Left ventricle myocardium inferior (tissue), 1 donor: ENCODE data around the gene MRPL41. TPM values are rescaled to one million over a fixed set of nuclear protein-coding genes. Genes with fewer than 3 reads are reported as not detected.

Experiments
- DNase-seq: peaks from one replicate; pipeline ENCODE4 v3.0.0-alpha.2; 2020
- H3K27ac ChIP-seq: fragments of 200-600 bp; replicated peaks from 2 replicates; pipeline ENCODE4 v1.8.0; 2021
- H3K27me3 ChIP-seq: fragments of 200-600 bp; 2 replicates; pipeline ENCODE4 v1.8.0; 2021; ENCODE audit warnings: low read depth
- H3K36me3 ChIP-seq: fragments of 200-600 bp; 2 replicates; pipeline ENCODE4 v1.8.0; 2021
- H3K4me1 ChIP-seq: fragments of 200-600 bp; 2 replicates; pipeline ENCODE4 v1.8.0; 2021
- H3K4me3 ChIP-seq: fragments of 200-600 bp; 2 replicates; pipeline ENCODE4 v1.8.0; 2021; ENCODE audit warnings: mild to moderate bottlenecking, moderate library complexity
- H3K9me3 ChIP-seq: fragments of 200-600 bp; replicated peaks from 2 replicates; pipeline ENCODE4 v1.8.0; 2021
- intact Hi-C: fragments of 100-400 bp; cut with micrococcal nuclease; formaldehyde crosslinking; loops from one replicate; pipeline ENCODE4 v1.11.0; 2022
- long read RNA-seq: library from polyadenylated mRNA; unstranded; transcript quantifications from one replicate; pipeline ENCODE4 v2.0.0, GENCODE V29; 2021
- total RNA-seq: library from RNA; stranded (reverse); fragmentation: NEBNext Ultra II Directional; extraction: Animal tissue kit (Norgen Biotek cat#: 25700); gene quantifications from one replicate; pipeline ENCODE4 v1.2.1, GENCODE V29; 2021
- TF ChIP-seq, protein P1 (sequence below): fragments of 200-600 bp; IDR thresholded peaks from 2 replicates; pipeline ENCODE4 v1.8.0; 2021; ENCODE audit warnings: antibody characterized with exemption, mild to moderate bottlenecking, borderline replicate concordance
- donor health status: DM: no; HTN: yes; CAD: no; lungs with severe emphysema.

MRPL41 gene
- total RNA-seq: 233 TPM
- long read RNA-seq, transcript MRPL41-201 (2 exons, 1,262 nt): major isoform, 401 of 415 reads
- long read RNA-seq, partial matches to known transcripts: 14 of 415 reads
- long read RNA-seq, other reads (novel, unspliced or antisense): 0 of 415 reads

DNA sequence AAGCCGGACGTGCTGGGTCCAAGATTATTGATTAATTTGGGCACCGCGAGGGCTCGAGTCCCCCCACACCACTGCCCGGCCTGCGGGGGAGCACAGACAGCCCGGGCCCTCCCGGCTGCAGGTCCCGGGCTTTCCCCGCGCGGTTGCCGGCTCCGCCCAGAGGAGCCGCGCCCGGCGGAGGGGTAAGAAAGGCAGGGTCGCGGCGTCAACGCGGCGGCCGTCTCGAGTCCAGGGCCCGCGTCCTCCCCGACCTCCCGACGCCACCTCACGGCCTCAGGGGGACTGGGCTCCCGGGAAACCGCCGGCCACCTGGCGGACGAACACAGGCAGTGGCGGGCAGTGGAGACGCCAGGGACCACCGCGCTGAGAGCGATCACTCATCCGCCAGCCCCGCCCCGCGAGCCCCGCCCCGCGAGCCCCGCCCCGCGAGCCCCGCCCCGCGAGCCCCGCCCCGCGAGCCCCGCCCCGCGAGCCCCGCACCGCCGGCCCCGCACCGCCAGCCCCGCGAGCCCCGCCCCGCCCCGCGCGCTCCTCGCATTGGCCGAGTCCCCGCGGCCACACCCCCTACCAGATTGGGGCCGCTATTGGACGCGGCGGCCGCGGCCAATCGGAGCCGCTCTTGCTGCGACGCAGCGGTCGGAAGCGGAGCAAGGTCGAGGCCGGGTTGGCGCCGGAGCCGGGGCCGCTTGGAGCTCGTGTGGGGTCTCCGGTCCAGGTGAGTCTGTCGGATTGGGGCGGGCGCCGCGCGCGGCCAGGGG is at the start of gene MRPL41:
Gene MRPL41, plus strand, starts transcription at position 616 of the 758 bp plus-strand sequence. CDS start 203 bp downstream, outside the sequence.
- intact Hi-C loops: no loop called here
- Histone ChIP-seq H3K27me3 (no peaks in the 10 kb centered on the region), H3K27ac (peak within 1 kb of the TSS; percentile 99), H3K9me3 (no peaks in the 10 kb centered on the region), H3K36me3 (peaks cover 28% of the 10 kb centered on the region), H3K4me3 (peak within 1 kb of the TSS; percentile 97), H3K4me1 (peaks cover 58% of the 10 kb centered on the region)
- TF ChIP-seq, protein P1, sequence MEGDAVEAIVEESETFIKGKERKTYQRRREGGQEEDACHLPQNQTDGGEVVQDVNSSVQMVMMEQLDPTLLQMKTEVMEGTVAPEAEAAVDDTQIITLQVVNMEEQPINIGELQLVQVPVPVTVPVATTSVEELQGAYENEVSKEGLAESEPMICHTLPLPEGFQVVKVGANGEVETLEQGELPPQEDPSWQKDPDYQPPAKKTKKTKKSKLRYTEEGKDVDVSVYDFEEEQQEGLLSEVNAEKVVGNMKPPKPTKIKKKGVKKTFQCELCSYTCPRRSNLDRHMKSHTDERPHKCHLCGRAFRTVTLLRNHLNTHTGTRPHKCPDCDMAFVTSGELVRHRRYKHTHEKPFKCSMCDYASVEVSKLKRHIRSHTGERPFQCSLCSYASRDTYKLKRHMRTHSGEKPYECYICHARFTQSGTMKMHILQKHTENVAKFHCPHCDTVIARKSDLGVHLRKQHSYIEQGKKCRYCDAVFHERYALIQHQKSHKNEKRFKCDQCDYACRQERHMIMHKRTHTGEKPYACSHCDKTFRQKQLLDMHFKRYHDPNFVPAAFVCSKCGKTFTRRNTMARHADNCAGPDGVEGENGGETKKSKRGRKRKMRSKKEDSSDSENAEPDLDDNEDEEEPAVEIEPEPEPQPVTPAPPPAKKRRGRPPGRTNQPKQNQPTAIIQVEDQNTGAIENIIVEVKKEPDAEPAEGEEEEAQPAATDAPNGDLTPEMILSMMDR: peak; percentile 69
- DNase-seq: peak; percentile 89

DNA sequence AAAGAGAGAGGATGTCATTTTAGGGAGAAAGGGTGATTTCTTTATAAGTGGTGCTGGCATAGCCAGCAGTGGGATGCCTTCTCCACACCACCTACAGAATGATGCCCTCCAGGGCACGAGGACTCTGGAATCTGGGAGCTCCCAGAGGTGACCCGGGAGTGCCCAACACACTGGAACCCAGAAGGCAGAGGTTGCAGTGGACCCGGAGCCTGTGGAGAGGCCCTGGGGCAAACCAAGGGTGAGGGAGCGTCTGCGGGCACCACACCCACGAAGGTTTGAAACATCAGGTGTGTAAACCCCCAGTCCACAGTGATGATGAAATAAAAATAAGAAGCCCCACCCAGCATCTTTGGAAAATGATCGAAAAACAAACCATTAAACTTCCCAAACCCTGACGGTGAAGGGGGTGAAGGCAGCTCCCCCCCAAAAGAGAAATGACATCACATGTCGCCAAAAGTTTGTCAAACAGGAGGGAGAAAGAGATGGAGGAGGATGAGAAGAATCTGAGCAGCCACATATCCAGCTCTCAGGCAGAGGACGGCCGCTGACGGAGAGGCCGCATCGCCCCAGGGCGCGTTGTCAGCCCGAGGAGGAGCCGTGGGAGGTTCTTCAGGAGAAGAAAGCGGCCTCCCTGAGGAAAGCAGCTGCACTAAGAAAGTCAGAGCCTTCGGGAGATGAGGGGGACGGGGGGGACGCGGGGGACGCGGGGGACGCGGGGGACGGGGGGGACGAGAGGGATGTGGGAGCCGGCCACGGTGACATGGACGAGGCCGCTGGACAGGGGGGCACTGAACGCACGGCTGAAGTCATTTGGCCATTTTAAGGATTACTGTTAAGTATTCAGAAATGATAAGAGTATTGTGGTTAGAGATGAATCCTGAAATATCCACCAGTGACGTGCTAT is 49.4 kb upstream of the MRPL41 start:
- TF ChIP-seq, protein P1: no peak
- no peaks in the 10 kb centered on the region for H3K27me3 ChIP-seq
- no peaks in the 10 kb centered on the region for H3K9me3 ChIP-seq
- peaks cover 17% of the 10 kb centered on the region for H3K36me3 ChIP-seq
- intact Hi-C loops: no loop called here
- no peak overlapping the region for H3K4me3 ChIP-seq
- H3K27ac ChIP-seq: no peak overlapping the region
- no peaks in the 10 kb centered on the region for H3K4me1 ChIP-seq
- no peak for DNase-seq

DNA sequence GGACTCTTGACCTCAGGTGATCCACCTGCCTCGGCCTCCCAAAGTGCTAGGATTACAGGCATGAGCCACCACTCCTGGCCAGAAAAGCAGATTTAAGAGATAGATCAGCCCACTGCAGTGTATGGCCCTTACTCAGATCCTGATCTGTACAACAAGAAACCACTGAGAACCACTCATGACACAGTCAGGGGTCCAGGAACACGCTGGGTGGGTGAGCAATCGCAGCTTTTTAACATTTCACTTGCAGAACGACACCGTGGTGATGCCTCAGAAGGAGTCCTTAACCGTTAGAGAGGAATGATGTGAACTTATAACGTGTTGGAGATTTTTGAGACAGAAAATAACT is 47.3 kb upstream of the MRPL41 start:
- Histone ChIP-seq H3K36me3 (peaks cover 12% of the 10 kb centered on the region), H3K9me3 (no peaks in the 10 kb centered on the region), H3K27ac (no peak overlapping the region), H3K27me3 (no peaks in the 10 kb centered on the region), H3K4me3 (no peak overlapping the region), H3K4me1 (no peaks in the 10 kb centered on the region)
- TF ChIP-seq, protein P1: no peak
- intact Hi-C loops: no loop called here
- no peak for DNase-seq

DNA sequence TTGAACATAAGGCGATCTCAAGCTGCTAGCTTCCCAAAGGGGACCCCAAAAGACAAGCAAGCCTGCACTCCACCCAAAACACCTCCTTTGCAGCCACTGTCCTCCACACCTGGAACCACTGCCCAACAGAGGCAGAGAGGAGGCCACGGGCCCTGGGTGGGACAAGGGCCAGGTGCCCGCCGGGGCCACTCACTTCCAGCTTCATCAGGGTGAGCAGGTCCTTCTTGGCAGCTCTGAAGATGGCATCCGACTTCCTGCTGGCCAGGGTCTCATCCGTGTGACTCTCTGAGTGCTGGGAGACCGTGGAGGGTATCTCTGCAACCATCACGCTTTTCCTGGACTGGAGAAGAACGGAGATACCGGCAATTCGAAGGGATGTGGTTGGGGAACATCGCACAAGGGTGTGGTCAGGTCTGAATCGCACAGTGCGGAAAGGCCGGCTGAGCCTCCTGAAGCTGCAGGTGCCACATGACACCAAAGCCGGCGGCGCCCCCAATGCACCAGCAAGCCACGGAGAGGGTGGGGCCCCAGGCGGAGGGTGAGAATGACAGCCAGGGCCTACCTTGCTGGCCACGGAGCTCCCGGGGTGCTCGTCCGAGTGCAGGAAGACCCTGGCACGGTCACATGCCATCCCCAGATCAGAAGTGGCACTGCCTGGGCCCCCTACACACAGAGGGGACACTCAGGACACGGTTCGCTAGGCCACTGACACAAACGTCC is 46.1 kb upstream of the MRPL41 start:
- Histone ChIP-seq H3K27ac (no peak overlapping the region), H3K9me3 (no peaks in the 10 kb centered on the region), H3K27me3 (no peaks in the 10 kb centered on the region), H3K4me3 (no peak overlapping the region), H3K4me1 (no peaks in the 10 kb centered on the region), H3K36me3 (peaks cover 11% of the 10 kb centered on the region)
- DNase-seq: no peak
- TF ChIP-seq, protein P1: no peak
- intact Hi-C loops: no loop called here

DNA sequence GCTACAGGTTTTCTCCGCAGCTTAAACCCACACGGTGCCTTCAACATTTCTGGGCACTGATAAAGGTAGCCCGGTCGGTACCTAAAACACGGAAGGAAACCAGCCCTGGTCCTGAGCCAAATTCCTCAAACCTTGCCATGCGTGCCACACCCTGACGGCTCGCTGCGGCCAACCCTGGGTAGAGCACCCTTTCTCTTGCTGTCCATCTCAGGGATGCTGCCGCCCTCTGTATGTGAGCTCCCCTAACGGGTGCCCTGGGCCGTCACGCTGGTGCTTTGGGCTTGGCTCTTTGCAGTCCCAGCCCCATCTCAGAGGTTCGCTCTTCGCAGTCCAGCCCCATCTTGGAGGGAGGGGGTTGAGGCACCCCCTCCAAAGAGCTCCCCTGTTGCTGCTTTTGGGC is 45.4 kb upstream of the MRPL41 start:
- TF ChIP-seq, protein P1: no peak
- Histone ChIP-seq H3K4me3 (no peak overlapping the region), H3K27me3 (no peaks in the 10 kb centered on the region), H3K9me3 (no peaks in the 10 kb centered on the region), H3K36me3 (peaks cover 10% of the 10 kb centered on the region), H3K27ac (no peak overlapping the region), H3K4me1 (no peaks in the 10 kb centered on the region)
- no peak for DNase-seq
- intact Hi-C loops: no loop called here
